GM19455 (cell line): ENCODE results near the gene FKBP1B.
"Not testable (repeated sequence)": the region's sequence is repeated elsewhere in the genome, so short reads cannot be mapped to it uniquely, and the experiment has no call there.

ENCODE experiments used
- ATAC-seq: cut with Tn5 transposase; IDR thresholded peaks from one replicate; pipeline ENCODE4 v1.9.1; 2021; ENCODE audit not compliant: unreplicated experiment

The FKBP1B gene

DNA sequence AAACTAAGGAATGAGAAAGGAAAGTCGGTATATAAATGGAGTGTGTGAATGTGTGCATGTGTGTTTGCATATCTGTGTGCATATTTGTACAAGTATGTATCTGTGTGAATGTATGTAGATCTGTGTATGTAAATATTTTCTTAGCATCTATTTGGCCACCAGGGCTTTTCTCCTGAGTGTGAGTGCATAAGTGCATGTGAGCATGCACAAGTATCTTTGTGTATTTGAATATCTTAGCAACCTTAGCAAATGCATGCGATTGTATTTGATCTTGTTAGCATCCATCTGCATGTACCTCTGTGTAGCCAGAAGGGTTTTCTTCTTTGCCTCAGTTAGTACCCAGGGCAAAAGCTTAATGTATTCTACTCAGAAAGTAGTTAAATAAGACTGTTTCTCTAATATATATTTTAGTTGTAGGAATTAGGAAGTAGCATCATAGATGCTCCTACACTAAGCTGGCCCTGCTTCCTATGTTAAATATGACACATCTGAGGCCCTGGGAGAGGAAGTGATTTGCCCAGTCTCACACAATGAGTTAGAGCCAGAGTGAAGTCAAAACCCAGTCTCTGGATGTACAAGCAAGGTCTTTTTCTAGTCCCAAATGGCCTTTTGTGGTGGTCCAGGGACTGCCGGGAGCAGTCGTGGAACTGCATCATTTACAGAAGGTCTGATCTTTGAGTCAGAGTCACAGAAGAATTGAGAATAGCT, 9.2 kb downstream of the FKBP1B start:
- ATAC-seq = no peak

DNA sequence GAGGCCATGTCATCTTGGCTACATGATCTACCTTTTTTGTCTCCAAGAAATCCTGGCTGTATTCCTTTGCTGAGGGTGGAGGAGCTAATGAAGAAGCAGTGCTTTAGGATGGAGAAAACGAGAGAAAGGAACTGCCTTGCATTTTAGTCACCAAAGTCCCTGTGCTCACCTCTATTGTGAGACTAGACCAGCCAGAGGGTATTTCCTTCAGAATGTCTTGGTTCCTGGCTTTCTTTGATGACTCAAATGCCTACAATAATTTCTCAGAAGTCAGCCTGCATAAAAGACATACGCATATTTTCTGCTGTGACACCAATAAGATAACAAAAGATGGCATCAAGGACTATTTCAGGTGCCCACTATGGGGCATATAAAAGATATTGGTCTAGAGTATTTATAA, 15.8 kb downstream of the FKBP1B start:
- ATAC-seq = no peak

DNA sequence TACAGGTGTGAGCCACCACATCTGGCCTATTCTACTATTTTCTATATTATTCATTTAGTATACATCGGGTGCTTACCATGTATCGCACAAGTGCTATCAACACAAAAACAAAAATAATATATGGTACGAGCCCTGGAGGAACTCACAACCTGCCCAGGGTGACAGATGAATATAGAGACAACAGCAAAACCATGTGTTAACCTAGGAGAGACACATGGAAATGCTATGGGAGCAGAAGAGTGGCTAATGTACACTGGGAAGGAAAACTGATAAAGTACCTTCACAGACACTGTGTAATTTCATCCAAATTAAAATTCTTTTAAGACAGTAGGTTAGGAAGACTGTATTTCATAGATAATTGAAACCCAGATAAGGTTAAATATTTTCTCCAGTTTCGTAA, 22.7 kb downstream of the FKBP1B start:
- no peak for ATAC-seq

DNA sequence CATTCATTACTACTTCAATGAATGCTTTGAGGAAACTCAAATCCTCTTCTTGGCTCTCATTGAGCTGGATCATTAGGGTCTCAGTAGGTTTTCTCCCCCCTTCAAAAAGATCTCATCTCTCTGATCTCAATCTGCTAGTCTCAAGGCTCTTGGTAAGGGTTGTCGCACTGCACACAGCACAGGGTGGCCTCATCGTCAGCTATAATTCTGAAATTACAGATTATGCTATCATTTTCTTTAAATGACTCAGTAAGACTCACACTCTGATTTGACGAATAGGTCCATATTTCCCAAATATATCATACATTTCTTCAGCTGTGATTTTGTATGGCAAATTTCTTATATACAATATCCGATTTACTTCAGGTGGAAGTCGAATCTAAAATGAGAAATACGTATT, 24.3 kb downstream of the FKBP1B start:
- no peak for ATAC-seq

DNA sequence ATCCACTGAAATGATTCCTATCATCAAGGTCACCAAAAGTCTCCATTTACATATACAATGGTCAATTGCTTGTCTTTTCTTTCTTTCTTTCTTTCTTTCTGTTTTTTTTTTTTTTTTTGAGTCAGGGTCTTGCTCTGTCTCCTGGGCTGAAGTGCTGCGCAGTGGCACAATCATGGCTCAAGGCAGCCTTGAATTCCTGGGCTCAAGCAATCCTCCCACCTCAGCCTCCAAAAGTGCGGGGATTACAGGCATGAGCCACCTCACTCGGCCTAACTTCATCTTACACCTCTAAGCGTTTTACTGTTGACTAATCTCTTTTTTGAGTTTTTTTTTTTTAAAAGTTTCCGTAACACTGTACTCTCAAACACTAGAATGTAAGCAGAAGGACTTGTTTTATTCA, 25.7 kb downstream of the FKBP1B start:
- no peak for ATAC-seq

DNA sequence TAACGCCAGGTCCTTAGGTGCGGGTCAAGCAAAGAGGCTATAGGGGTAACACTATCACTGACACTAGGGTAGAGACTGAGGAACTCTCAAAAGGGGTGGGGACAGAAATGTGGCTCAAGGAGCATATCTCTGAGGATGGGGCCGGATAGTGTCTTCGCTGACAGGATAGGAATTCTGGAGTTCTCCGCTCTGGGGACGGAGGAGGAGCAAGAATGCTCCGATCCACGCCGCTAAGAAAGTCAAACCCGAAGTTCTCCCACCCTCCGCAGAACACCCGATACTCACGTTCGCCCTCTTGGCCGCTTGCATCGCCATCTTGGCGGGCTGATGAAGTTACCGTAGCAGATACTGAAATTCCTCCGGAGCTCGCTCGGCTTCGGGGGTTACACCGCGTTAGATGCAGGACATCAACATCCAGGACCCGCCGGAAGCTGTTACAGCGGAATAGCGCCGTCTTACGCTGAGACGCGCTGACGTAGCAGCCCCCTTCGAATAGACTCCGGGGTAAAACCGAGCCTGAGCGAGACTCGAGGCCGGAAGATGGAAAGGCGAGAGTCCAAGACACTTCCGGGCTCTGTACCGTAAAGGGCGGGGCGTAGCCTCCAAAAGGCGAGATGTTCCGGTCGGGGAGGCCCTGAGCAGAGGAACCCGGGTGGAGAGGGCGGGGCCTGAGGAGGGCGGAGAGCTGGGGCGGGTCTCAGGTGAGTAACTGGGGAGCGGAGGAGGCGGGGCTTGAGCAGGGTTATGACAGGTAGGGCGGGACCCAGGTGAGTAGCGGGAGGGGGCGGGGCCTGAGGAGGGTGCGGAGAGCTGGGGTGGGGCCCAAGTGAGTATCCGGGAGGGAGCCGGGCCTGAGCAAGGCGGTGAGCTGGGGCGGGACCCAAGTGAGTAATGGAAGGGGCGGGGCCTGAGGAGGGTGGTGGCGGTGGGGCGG, 26.6 kb downstream of the FKBP1B start, which contains the start of gene SF3B6:
Gene SF3B6 (minus strand): TSS at position 412 of the 934 bp plus-strand sequence. CDS start 97 bp downstream, at position 315.
- ATAC-seq = peak; percentile 95

GRCh38 chr2:24076849-24077534, 27.5 kb downstream of the FKBP1B start:
- peak; percentile 7 for ATAC-seq

DNA sequence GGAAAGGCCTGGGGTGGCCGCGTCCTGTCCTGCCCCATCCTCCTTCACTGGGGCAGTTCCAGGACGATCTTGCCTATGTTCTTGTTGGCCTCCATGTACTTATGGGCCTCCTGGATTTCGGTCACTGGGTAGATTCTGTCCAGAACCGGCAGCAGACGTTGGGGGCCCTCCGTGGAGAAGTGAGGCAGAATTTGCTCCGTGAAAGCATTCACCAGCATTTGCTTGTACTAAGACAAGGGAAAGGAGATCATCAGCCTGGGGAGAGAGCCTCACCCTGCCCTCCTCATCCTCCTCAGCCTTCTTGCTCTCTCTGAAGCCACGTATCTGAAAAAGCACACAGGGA, 28.0 kb downstream of the FKBP1B start:
- no peak for ATAC-seq

- ATAC-seq = no peak
Measured at GRCh38 chr2:24077879-24078278, 28.3 kb downstream of the FKBP1B start.

GRCh38 chr2:24080701-24081100, 31.2 kb downstream of the FKBP1B start:
- ATAC-seq = no peak

DNA sequence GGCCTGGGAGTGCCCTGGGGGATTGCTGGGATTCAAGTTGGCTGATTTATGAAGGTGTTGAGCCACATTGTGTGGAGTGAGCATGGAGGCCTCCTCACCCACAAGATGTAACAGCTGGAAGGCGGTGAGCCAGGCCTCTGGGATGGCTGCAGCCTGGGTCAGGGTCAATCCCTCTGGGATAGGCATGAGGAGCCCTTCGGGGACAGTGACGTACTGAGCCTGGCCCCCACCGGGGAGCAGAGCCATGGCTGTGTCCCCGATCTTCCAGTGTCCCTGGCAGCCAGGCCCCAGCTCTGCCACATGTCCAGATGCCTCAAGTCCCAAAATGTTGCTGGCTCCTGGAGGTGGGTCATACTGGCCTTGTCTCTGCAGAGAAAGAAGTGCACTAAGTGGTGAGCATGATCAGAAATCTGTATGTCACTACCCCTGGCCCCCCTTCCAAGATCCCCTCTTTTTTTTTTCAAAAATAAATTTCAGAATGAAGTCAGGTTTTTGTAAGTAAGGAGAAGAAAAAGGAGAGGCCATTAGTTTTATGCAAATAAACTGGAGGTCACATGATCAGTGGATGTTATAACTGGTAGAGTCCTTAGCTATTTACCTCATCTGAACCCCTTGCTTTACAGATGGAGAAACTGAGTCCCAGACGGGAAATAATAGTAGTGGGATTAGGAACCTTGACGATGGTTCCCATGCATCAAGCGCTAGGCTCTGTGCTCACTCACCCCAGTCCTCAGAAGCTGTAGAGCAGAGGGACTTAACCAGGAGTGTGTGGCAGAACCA, 33.4 kb downstream of the FKBP1B start:
- no peak for ATAC-seq

GRCh38 chr2:24083567-24084385, 34.2 kb downstream of the FKBP1B start:
- ATAC-seq = peak; percentile 75

DNA sequence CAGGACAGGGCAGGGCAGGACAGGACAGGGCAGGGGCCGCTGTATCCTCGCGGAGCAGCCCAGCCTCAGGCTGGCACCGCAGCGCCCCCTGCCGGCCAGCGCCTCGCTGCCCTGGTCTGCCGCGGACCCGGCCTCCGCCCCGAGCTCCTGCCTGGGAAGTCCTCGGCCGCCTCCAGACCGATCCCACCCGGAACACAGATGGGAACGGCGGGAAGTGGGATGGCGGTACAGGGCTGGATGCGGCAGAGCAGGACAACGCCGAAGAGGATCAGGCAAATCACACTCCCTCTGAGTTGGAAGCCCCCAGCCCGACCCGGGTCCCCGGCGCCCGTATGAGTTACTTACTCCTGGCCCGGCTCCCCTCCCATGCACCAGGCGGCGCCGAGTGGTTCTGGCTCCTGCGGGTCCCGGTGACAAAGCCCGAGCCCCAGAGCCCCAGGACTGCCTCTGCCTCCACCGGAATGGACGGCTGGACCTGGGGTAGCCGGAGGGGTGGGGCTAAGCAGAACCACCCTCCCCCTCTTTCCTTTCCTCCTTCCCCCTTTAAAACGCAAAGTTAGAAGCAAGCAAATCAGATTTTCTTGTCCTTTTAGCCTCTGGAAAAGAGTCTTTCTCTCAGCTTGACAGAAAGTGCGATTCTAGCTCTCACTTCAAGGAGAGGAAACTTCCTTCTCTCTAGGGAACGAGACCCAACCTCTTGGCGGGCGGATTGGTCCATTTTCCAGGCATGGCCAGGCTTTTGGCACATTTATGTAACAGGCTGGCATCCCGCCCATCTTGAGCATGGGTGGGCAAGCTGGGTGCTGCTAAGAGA, 35.1 kb downstream of the FKBP1B start, which contains the start of gene TP53I3:
Gene TP53I3 (minus strand): TSS at position 449 of the 814 bp plus-strand sequence. CDS start 508 bp downstream, outside the sequence.
- ATAC-seq = peak; percentile 79

- no peak for ATAC-seq
Measured at GRCh38 chr2:24085200-24085489, 35.6 kb downstream of the FKBP1B start.

DNA sequence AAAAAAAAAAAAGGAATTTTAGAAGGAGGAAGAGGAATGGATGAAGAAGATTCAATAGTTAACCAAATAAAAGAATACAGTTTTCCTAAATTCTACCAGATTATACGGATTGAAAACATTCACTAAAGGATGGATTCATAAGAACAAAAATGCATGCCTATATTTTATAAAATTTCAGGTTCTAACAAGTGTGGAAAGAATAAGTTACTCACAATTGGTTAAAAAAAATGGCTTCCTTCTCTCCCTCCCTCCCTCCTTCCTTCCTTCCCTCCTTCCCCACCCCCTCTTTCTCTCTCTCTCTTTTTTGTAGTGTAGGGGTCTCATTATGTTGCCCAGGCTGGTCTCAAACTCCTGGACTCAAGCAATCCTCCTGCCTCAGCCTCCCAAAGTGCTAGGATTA, 36.7 kb downstream of the FKBP1B start:
- ATAC-seq = no peak

- no peak for ATAC-seq
Measured at GRCh38 chr2:24087032-24087431, 37.5 kb downstream of the FKBP1B start.

DNA sequence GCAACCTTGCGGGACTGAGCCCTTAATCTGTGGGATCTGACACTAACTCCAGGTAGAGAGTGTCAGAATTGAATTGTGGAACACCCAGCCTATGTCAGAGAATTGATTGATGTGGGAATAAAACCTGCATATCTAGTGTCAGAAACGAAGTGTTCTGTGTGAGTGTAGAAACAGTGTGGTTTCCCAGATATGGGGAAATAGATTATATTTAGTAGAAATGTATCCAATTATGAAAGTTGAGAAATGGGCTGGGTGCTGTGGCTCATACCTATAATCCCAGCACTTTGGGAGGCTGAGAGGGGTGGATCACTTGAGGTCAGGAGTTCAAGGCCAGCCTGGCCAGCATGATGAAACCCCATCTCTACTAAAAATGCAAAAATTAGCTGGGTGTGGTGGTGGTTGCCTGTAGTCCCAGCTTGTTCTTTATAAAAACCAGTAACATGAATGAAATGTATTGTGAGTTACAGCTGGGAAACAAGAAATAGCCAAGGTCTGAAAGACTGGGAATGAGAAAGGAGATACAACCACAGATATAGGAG, 39.3 kb downstream of the FKBP1B start:
- ATAC-seq = no peak

DNA sequence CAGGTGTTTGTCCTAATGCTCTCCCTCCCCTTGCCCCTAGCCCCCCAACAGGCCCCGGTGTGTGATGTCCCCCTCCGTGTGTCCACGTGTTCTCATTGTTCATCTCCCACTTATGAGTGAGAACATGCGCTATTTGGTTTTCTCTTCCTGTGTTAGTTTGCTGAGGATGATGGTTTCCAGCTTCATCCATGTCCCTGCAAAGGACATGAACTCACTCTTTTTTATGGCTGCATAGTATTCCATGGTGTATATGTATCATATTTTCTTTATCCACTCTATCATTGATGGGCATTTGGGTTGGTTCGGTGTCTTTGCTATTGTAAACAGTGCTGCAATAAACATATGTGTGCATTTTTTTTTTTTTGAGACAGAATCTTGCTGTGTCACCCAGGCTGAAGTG, 43.7 kb downstream of the FKBP1B start:
- ATAC-seq = not testable (repeated sequence)

- not testable (repeated sequence) for ATAC-seq
Measured at GRCh38 chr2:24095171-24095677, 45.7 kb downstream of the FKBP1B start.
